ENCODE data around the gene SNAP25. TPM values are rescaled to one million over a fixed set of nuclear protein-coding genes. Genes with fewer than 3 reads are reported as not detected.

Gene SNAP25
- polyA plus RNA-seq, 1 donor, result 25.6 TPM

DNA sequence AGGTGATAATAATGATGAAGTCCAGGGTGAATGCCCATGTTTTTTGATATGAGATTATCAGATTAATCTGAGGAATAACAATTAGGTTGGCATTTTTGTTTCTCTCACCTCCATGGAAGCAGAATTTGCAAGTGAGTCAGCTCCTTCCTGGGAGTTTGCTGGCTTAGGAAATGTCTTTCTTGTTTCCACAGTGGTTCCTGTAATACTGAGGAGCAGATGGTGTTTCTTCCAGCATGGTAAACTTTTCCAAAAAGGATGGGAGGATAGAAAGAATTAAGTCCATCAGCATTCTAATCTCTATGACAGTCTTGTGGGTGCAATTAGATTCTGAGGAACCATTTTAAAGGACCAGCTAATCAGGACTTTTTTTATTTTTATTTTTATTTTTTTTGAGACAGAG lies 40.5 kb downstream of the SNAP25 start:
- no peak overlapping the region for H3K4me3 ChIP-seq (ENCODE audit: low read length)
- no peaks in the 10 kb centered on the region for H3K9me3 ChIP-seq (ENCODE audit: control insufficient read depth, low read depth, low read length)
- no peaks in the 10 kb centered on the region for H3K36me3 ChIP-seq (ENCODE audit: control insufficient read depth, insufficient read depth, low read length)
- DNase-seq, result no peak
- H3K27me3 ChIP-seq (ENCODE audit: control insufficient read depth, insufficient read depth, low read length), result no peaks in the 10 kb centered on the region
- no peak overlapping the region for H3K27ac ChIP-seq (ENCODE audit: low read length)
- no peaks in the 10 kb centered on the region for H3K4me1 ChIP-seq (ENCODE audit: control insufficient read depth, insufficient read depth, low read length)

DNA sequence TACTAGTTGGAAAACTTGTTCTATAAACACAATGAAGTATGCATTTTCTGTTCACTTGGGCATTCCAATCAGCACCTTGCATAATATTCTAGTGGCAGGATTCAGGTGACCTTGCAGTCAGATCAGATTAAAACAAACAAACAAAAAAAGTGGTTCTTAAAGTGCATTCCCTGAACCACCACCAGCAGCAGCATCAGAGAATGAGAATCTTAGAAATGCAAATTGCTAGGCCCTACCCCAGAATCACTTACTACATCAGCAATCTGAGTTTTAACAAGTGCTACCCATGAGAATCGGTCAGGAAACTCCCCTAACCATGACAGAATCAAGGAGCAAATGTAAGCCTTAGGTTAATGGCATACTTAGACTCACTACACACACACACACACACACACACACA lies 41.7 kb downstream of the SNAP25 start:
- Histone ChIP-seq H3K36me3 (ENCODE audit: control insufficient read depth, insufficient read depth, low read length) (no peaks in the 10 kb centered on the region), H3K27me3 (ENCODE audit: control insufficient read depth, insufficient read depth, low read length) (no peaks in the 10 kb centered on the region), H3K9me3 (ENCODE audit: control insufficient read depth, low read depth, low read length) (no peaks in the 10 kb centered on the region), H3K4me1 (ENCODE audit: control insufficient read depth, insufficient read depth, low read length) (no peaks in the 10 kb centered on the region), H3K4me3 (ENCODE audit: low read length) (no peak overlapping the region), H3K27ac (ENCODE audit: low read length) (no peak overlapping the region)
- DNase-seq, result peak in 1 of 2 donors; percentile 4
- WGBS (ENCODE audit: insufficient coverage, low lambda C conversion rate), result no CpG with 5 or more reads among the region's 1 CpG

- H3K4me1 ChIP-seq (ENCODE audit: control insufficient read depth, insufficient read depth, low read length), result no peaks in the 10 kb centered on the region
- no peak overlapping the region for H3K4me3 ChIP-seq (ENCODE audit: low read length)
- H3K27me3 ChIP-seq (ENCODE audit: control insufficient read depth, insufficient read depth, low read length), result no peaks in the 10 kb centered on the region
- WGBS (ENCODE audit: insufficient coverage, low lambda C conversion rate), result 100% methylated on average over 1 of the region's 2 CpGs
- no peaks in the 10 kb centered on the region for H3K9me3 ChIP-seq (ENCODE audit: control insufficient read depth, low read depth, low read length)
- no peak for DNase-seq
- no peaks in the 10 kb centered on the region for H3K36me3 ChIP-seq (ENCODE audit: control insufficient read depth, insufficient read depth, low read length)
- no peak overlapping the region for H3K27ac ChIP-seq (ENCODE audit: low read length)
These were observed 43.1 kb downstream of the SNAP25 start for GRCh38 chr20:10261702-10262101.

DNA sequence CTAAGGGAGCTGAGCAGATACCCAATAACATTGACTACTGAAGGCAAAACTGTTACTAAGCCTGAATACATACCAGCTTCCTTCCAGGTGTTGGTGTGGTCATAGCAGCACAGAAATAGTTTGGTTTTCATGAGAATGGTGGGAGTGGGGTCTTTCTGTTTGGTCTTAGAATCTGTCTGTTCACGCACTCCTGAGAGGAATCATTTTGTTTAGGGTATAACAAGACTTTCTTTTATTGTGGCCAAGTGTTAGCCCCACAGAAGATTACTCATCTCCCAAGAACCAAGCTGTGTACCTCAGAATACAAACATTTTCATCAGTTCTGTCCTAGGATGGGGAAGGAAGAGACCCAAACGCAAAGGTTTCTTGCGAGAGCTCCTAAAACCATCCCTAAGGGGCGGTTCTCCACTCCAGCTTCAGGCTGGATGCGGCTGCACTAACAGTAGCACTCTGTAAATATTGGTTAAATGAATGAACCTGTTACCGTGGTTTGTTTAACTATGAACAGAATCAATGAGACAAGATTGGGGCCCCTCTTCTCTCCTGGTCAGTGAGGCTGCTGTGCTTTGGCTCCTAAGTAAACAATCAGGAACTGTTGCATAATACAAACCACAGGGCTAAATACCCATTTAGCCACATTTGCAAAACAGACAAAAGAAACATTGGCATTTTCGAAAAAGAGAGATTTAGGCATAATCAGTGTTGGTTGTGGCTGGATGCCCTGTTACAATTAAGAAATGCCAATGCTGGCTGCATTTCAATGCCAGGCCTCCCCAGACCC lies 44.9 kb downstream of the SNAP25 start:
- 50% methylated on average over 1 of the region's 7 CpGs for WGBS (ENCODE audit: insufficient coverage, low lambda C conversion rate)

GRCh38 chr20:10264166-10264558 lies 45.5 kb downstream of the SNAP25 start:
- no peaks in the 10 kb centered on the region for H3K27me3 ChIP-seq (ENCODE audit: control insufficient read depth, insufficient read depth, low read length)
- H3K4me1 ChIP-seq (ENCODE audit: control insufficient read depth, insufficient read depth, low read length), result no peaks in the 10 kb centered on the region
- no peak overlapping the region for H3K27ac ChIP-seq (ENCODE audit: low read length)
- H3K4me3 ChIP-seq (ENCODE audit: low read length), result no peak overlapping the region
- no peaks in the 10 kb centered on the region for H3K36me3 ChIP-seq (ENCODE audit: control insufficient read depth, insufficient read depth, low read length)
- H3K9me3 ChIP-seq (ENCODE audit: control insufficient read depth, low read depth, low read length), result no peaks in the 10 kb centered on the region
- no CpG with 5 or more reads among the region's 2 CpGs for WGBS (ENCODE audit: insufficient coverage, low lambda C conversion rate)
- no peak for DNase-seq

More for the DNA sequence above, 44.9 kb downstream of the SNAP25 start:
- Histone ChIP-seq H3K36me3 (ENCODE audit: control insufficient read depth, insufficient read depth, low read length) (no peaks in the 10 kb centered on the region), H3K9me3 (ENCODE audit: control insufficient read depth, low read depth, low read length) (no peaks in the 10 kb centered on the region), H3K27ac (ENCODE audit: low read length) (no peak overlapping the region), H3K4me3 (ENCODE audit: low read length) (no peak overlapping the region), H3K4me1 (ENCODE audit: control insufficient read depth, insufficient read depth, low read length) (no peaks in the 10 kb centered on the region), H3K27me3 (ENCODE audit: control insufficient read depth, insufficient read depth, low read length) (no peaks in the 10 kb centered on the region)
- no peak for DNase-seq

DNA sequence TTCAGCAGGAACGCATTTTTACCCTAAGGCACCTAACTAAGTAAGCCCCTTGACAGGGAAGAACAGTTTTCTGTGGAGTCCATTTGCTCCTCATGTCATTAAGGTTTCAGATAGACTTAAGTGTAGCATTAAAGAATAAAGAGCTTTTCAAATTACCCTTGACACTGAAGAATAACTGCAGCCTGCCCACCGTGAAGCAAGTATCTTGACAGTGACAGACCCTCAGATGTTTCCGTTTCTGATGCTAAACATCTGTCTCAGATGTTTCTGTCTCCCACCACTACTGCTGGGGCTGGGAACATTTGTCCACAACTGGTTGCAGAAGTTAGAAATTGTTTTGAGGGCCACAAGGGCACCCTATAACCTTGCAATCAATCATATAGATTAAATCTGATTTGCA lies 50.0 kb downstream of the SNAP25 start:
- WGBS (ENCODE audit: insufficient coverage, low lambda C conversion rate), result no CpG with 5 or more reads among the region's 3 CpGs
- H3K27ac ChIP-seq (ENCODE audit: low read length), result no peak overlapping the region
- no peak overlapping the region for H3K4me3 ChIP-seq (ENCODE audit: low read length)
- no peaks in the 10 kb centered on the region for H3K4me1 ChIP-seq (ENCODE audit: control insufficient read depth, insufficient read depth, low read length)
- DNase-seq, result no peak
- no peaks in the 10 kb centered on the region for H3K36me3 ChIP-seq (ENCODE audit: control insufficient read depth, insufficient read depth, low read length)
- no peaks in the 10 kb centered on the region for H3K27me3 ChIP-seq (ENCODE audit: control insufficient read depth, insufficient read depth, low read length)
- no peaks in the 10 kb centered on the region for H3K9me3 ChIP-seq (ENCODE audit: control insufficient read depth, low read depth, low read length)

DNA sequence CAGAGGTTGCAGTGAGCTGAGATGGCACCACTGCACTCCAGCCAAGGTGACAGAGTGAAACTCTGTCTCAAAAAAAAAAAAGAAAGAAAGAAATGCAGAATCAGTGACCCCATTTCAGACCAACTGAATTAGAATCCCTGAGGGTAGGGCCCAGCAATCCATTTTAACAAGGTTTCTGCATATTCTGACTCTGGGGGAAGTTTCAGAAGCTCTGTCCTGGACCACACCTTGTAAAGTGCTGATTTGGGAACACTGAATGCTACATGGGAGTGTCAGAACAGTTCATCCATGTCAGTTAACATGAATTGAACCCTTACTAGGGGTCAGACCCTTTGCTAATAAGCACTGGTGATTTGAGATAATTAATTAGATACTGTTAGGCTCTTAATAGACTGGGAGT lies 52.0 kb downstream of the SNAP25 start:
- H3K4me1 ChIP-seq (ENCODE audit: control insufficient read depth, insufficient read depth, low read length), result no peaks in the 10 kb centered on the region
- no peaks in the 10 kb centered on the region for H3K27me3 ChIP-seq (ENCODE audit: control insufficient read depth, insufficient read depth, low read length)
- no peak for DNase-seq
- H3K36me3 ChIP-seq (ENCODE audit: control insufficient read depth, insufficient read depth, low read length), result no peaks in the 10 kb centered on the region
- no peak overlapping the region for H3K27ac ChIP-seq (ENCODE audit: low read length)
- no peak overlapping the region for H3K4me3 ChIP-seq (ENCODE audit: low read length)
- H3K9me3 ChIP-seq (ENCODE audit: control insufficient read depth, low read depth, low read length), result no peaks in the 10 kb centered on the region

GRCh38 chr20:10271494-10272219 lies 53.0 kb downstream of the SNAP25 start:
- Histone ChIP-seq H3K27me3 (ENCODE audit: control insufficient read depth, insufficient read depth, low read length) (no peaks in the 10 kb centered on the region), H3K9me3 (ENCODE audit: control insufficient read depth, low read depth, low read length) (no peaks in the 10 kb centered on the region), H3K4me3 (ENCODE audit: low read length) (no peak overlapping the region), H3K27ac (ENCODE audit: low read length) (no peak overlapping the region), H3K36me3 (ENCODE audit: control insufficient read depth, insufficient read depth, low read length) (no peaks in the 10 kb centered on the region), H3K4me1 (ENCODE audit: control insufficient read depth, insufficient read depth, low read length) (no peaks in the 10 kb centered on the region)
- DNase-seq, result no peak
- no CpG with 5 or more reads among the region's 10 CpGs for WGBS (ENCODE audit: insufficient coverage, low lambda C conversion rate)

DNA sequence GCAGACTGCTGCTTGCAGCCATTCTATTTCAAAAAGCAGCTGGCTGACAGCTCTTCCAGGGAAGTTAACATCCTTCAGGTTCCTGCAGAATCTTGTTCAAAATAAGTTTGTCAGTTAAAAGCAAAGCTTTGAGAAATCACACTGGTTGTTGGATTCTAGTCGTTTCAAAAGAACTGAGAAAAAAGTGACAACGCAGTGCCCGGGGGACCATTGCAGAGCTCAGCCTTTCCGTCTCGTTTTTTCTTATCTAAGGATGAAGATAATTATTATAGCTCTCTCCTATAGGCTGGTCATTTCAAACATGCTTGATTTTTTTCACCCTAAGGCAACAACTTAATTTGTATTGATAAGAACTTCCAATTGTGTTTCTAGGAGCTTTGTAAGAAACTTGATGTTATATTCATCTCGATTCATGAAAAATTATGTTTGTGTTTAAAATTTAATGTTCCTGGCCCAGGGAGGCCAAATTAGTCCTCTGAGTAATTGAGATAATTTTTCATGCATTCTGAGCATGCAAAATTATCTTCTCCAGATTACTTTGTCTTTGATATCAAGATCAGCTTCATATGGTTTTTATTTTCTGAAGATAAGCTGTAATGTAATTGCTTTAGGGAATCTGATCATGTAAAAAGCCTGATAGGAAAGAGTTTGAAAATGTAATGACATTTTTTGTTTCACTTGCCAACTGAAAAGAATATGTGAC lies 58.4 kb downstream of the SNAP25 start:
- Histone ChIP-seq H3K36me3 (ENCODE audit: control insufficient read depth, insufficient read depth, low read length) (no peaks in the 10 kb centered on the region), H3K27me3 (ENCODE audit: control insufficient read depth, insufficient read depth, low read length) (no peaks in the 10 kb centered on the region), H3K4me1 (ENCODE audit: control insufficient read depth, insufficient read depth, low read length) (no peaks in the 10 kb centered on the region), H3K4me3 (ENCODE audit: low read length) (no peak overlapping the region), H3K27ac (ENCODE audit: low read length) (no peak overlapping the region), H3K9me3 (ENCODE audit: control insufficient read depth, low read depth, low read length) (no peaks in the 10 kb centered on the region)
- no peak for DNase-seq
- 43% methylated on average over 2 of the region's 6 CpGs for WGBS (ENCODE audit: insufficient coverage, low lambda C conversion rate)

DNA sequence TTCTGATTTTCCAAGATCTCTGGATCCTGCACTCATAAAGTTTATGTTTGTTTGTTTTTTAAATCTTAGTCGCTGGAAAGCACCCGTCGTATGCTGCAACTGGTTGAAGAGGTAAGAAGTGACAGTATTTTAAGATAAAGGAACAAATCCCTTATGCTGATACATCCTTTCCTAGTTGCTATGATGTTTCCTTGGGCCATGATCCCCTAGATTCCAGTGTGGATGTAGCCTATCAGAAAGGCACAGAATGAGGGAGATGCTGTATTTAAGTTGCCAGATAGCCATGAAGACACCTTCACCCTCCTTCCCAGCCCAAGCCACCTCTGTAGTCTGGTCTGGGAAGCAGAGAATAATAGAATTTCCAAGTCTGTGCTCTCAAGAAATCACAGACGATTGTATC lies 59.0 kb downstream of the SNAP25 start:
- no peak for DNase-seq
- Histone ChIP-seq H3K36me3 (ENCODE audit: control insufficient read depth, insufficient read depth, low read length) (no peaks in the 10 kb centered on the region), H3K4me1 (ENCODE audit: control insufficient read depth, insufficient read depth, low read length) (no peaks in the 10 kb centered on the region), H3K27ac (ENCODE audit: low read length) (no peak overlapping the region), H3K9me3 (ENCODE audit: control insufficient read depth, low read depth, low read length) (no peaks in the 10 kb centered on the region), H3K4me3 (ENCODE audit: low read length) (no peak overlapping the region), H3K27me3 (ENCODE audit: control insufficient read depth, insufficient read depth, low read length) (no peaks in the 10 kb centered on the region)
- 53% methylated on average over 4 of the region's 4 CpGs for WGBS (ENCODE audit: insufficient coverage, low lambda C conversion rate)

Data from large intestine (tissue), 3 donors.